GM18907 (cell line): ENCODE data around the gene RAPGEF1.
"Not testable (repeated sequence)": the region's sequence is repeated elsewhere in the genome, so short reads cannot be mapped to it uniquely, and the experiment has no call there.

ENCODE experiments used
- ATAC-seq: cut with Tn5 transposase; IDR thresholded peaks from one replicate; pipeline ENCODE4 v1.9.1; 2021; ENCODE audit warnings: mild to moderate bottlenecking, moderate library complexity; ENCODE audit not compliant: unreplicated experiment

Gene RAPGEF1

GRCh38 chr9:131693651-131694597 is 46.0 kb downstream of the RAPGEF1 start:
- no peak for ATAC-seq

GRCh38 chr9:131692612-131693562 is 47.0 kb downstream of the RAPGEF1 start:
- no peak for ATAC-seq

GRCh38 chr9:131691969-131692611 is 47.8 kb downstream of the RAPGEF1 start:
- no peak for ATAC-seq

- ATAC-seq, result no peak
Measured at GRCh38 chr9:131690941-131691573, 48.8 kb downstream of the RAPGEF1 start.

GRCh38 chr9:131690462-131690861 is 49.4 kb downstream of the RAPGEF1 start:
- ATAC-seq, result no peak

GRCh38 chr9:131688377-131688776 is 51.5 kb downstream of the RAPGEF1 start:
- ATAC-seq, result no peak

- ATAC-seq, result no peak
Measured at GRCh38 chr9:131685753-131686706, 53.8 kb downstream of the RAPGEF1 start.

- not testable (repeated sequence) for ATAC-seq
Measured at GRCh38 chr9:131683094-131683493, 56.8 kb downstream of the RAPGEF1 start.

GRCh38 chr9:131682261-131682660 is 57.6 kb downstream of the RAPGEF1 start:
- no peak for ATAC-seq

GRCh38 chr9:131681826-131682225 is 58.0 kb downstream of the RAPGEF1 start:
- not testable (repeated sequence) for ATAC-seq

GRCh38 chr9:131681108-131681507 is 58.8 kb downstream of the RAPGEF1 start:
- not testable (repeated sequence) for ATAC-seq

- ATAC-seq, result no peak
Measured at GRCh38 chr9:131679261-131680020, 60.4 kb downstream of the RAPGEF1 start.

GRCh38 chr9:131678499-131679111 is 61.3 kb downstream of the RAPGEF1 start:
- ATAC-seq, result peak; percentile 71

GRCh38 chr9:131677444-131678180 is 62.3 kb downstream of the RAPGEF1 start:
- peak; percentile 45 for ATAC-seq

- peak; percentile 2 for ATAC-seq
Measured at GRCh38 chr9:131677049-131677443, 62.8 kb downstream of the RAPGEF1 start.

- ATAC-seq, result peak; percentile 25
Measured at GRCh38 chr9:131676431-131676972, 63.4 kb downstream of the RAPGEF1 start.

GRCh38 chr9:131675437-131676022 is 64.3 kb downstream of the RAPGEF1 start:
- no peak for ATAC-seq
